ENCODE measurements around the gene NFATC2IP. TPM values are rescaled to one million over a fixed set of nuclear protein-coding genes. Genes with fewer than 3 reads are reported as not detected.

Gene NFATC2IP
- total and polyA plus RNA-seq, 2 of the 4 experiments (the other 2 are of a cell fraction): 10.0 to 29.1 TPM

GRCh38 chr16:28905229-28905754 lies 45.4 kb upstream of the NFATC2IP start:
- no TSS peak for BruUV-seq (replicated peaks)
- H3K9me1 ChIP-seq (ENCODE audit: insufficient read depth, low read length): no peaks in the 10 kb centered on the region
- H4K8ac ChIP-seq (ENCODE audit: low read depth in 2 of 2, low read length in 2 of 2): no peak overlapping the region
- H2AK9ac ChIP-seq (replicated peaks; ENCODE audit: low read depth, low read length, poor library complexity): no peak overlapping the region
- no peak overlapping the region for H3K4ac ChIP-seq (ENCODE audit: low read depth, low read length)
- no peaks in the 10 kb centered on the region for H3K4me1 ChIP-seq (ENCODE audit: control insufficient read depth, insufficient read depth, low read length)
- no peak for ATAC-seq (ENCODE audit: low read depth)
- H3K9ac ChIP-seq (ENCODE audit: low read depth, low read length): no peak overlapping the region
- H3K4me2 ChIP-seq (ENCODE audit: low read depth, low read length): no peak overlapping the region
- DNase-seq: no peak
- POLR2A ChIA-PET (ENCODE audit: unreplicated experiment): no interaction called here
- H4K20me1 ChIP-seq (ENCODE audit: insufficient read depth, low read length): no peaks in the 10 kb centered on the region
- intact Hi-C loops (cut with micrococcal nuclease) (no loop called here), in situ Hi-C loops (cut with MboI; ENCODE audit: low sequenced_read_pairs) (no loop called here), dilution Hi-C loops (cut with HindIII; ENCODE audit: low sequenced_read_pairs, unreplicated experiment) (no loop called here)
- H2BK20ac ChIP-seq (ENCODE audit: low read depth, low read length): no peak overlapping the region
- no peaks in the 10 kb centered on the region for H3K79me1 ChIP-seq (ENCODE audit: low read depth in 1 of 2, low read length in 2 of 2)
- H2AFZ ChIP-seq (replicated peaks; ENCODE audit: low read length, poor library complexity): no peak overlapping the region
- no peak overlapping the region for H4K5ac ChIP-seq (ENCODE audit: low read depth, low read length)
- H2AK5ac ChIP-seq (ENCODE audit: low read depth, low read length): no peak overlapping the region
- H3K4me3 ChIP-seq (ENCODE audit: insufficient read depth, low read depth, low read length): no peak overlapping the region
- no peak overlapping the region for H2BK5ac ChIP-seq (ENCODE audit: low read depth, low read length, poor library complexity, severe bottlenecking)
- no peaks in the 10 kb centered on the region for H3K9me3 ChIP-seq (ENCODE audit: control insufficient read depth, insufficient read depth, low read length)
- peaks cover 16% of the 10 kb centered on the region for H3K36me3 ChIP-seq (ENCODE audit: control insufficient read depth, insufficient read depth, low read length)
- no peak overlapping the region for H3K14ac ChIP-seq (replicated peaks; ENCODE audit: low read depth, low read length)
- H3K23ac ChIP-seq (ENCODE audit: low read depth, low read length): no peak overlapping the region
- no peak overlapping the region for H3K18ac ChIP-seq (ENCODE audit: low read depth, low read length)
- H2BK15ac ChIP-seq (ENCODE audit: low read depth, low read length): no peak overlapping the region
- TF ChIP-seq, protein P1, sequence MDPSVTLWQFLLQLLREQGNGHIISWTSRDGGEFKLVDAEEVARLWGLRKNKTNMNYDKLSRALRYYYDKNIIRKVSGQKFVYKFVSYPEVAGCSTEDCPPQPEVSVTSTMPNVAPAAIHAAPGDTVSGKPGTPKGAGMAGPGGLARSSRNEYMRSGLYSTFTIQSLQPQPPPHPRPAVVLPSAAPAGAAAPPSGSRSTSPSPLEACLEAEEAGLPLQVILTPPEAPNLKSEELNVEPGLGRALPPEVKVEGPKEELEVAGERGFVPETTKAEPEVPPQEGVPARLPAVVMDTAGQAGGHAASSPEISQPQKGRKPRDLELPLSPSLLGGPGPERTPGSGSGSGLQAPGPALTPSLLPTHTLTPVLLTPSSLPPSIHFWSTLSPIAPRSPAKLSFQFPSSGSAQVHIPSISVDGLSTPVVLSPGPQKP (IDR thresholded peaks at IDR 0.05; ENCODE audit: borderline replicate concordance, low read depth, low read length): no peak
- TF ChIP-seq CTCF (conservative IDR thresholded peaks at IDR 0.05; ENCODE audit: low read depth, low read length): no peak
- TF ChIP-seq NFE2L2 (IDR thresholded peaks at IDR 0.05; ENCODE audit: low read depth, low read length): no peak
- no peak for TF ChIP-seq SMC3 (IDR thresholded peaks at IDR 0.05; ENCODE audit: low read depth, low read length)
- TF ChIP-seq, protein P2, sequence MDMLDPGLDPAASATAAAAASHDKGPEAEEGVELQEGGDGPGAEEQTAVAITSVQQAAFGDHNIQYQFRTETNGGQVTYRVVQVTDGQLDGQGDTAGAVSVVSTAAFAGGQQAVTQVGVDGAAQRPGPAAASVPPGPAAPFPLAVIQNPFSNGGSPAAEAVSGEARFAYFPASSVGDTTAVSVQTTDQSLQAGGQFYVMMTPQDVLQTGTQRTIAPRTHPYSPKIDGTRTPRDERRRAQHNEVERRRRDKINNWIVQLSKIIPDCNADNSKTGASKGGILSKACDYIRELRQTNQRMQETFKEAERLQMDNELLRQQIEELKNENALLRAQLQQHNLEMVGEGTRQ (IDR thresholded peaks at IDR 0.05; ENCODE audit: low read depth, low read length): no peak
- TF ChIP-seq RFX5 (IDR thresholded peaks at IDR 0.05; ENCODE audit: low read depth, low read length): no peak
- no peak for TF ChIP-seq MXI1 (IDR thresholded peaks at IDR 0.05; ENCODE audit: borderline replicate concordance, low read depth, low read length)
- TF ChIP-seq MAFK (IDR thresholded peaks at IDR 0.05; ENCODE audit: low read depth, low read length): no peak
- no peak for TF ChIP-seq RAD21 (IDR thresholded peaks at IDR 0.05; ENCODE audit: low read length)
- TF ChIP-seq RCOR1 (IDR thresholded peaks at IDR 0.05; ENCODE audit: insufficient replicate concordance, low read length): no peak
- TF ChIP-seq MAZ (IDR thresholded peaks at IDR 0.05; ENCODE audit: borderline replicate concordance, low read depth, low read length): no peak
- TF ChIP-seq CEBPB (IDR thresholded peaks at IDR 0.05; ENCODE audit: low read depth, low read length): no peak
- no peak for TF ChIP-seq CHD1 (IDR thresholded peaks at IDR 0.05; ENCODE audit: low read depth, low read length)
- no peak for TF ChIP-seq FOS (IDR thresholded peaks at IDR 0.05; ENCODE audit: low read depth, low read length)
- no peak for TF ChIP-seq BHLHE40 (IDR thresholded peaks at IDR 0.05; ENCODE audit: low read depth, low read length)
- TF ChIP-seq POLR2A (IDR thresholded peaks at IDR 0.05; ENCODE audit: low read depth, low read length): no peak
- CTCF ChIA-PET: no interaction called here
- no peaks in the 10 kb centered on the region for H3K27me3 ChIP-seq (ENCODE audit: control insufficient read depth, insufficient read depth, low read length)
- H4K91ac ChIP-seq (ENCODE audit: insufficient read depth, low read depth, low read length): no peak overlapping the region
- WGBS, 2 experiments (ENCODE audit: extremely low coverage in 2 of 2, insufficient read length in 1 of 2): 84% methylated on average over 4 of the region's 9 CpGs; no CpG with 5 or more reads in 1 of the 2 experiments
- H3K56ac ChIP-seq (ENCODE audit: extremely low read depth, insufficient read depth, low read length): no peak overlapping the region
- no peak overlapping the region for H2BK120ac ChIP-seq (ENCODE audit: low read depth, low read length)
- no peak overlapping the region for H3K27ac ChIP-seq (ENCODE audit: insufficient read depth, low read length)
